ENCODE data around the gene CHST6. TPM values are rescaled to one million over a fixed set of nuclear protein-coding genes. Genes with fewer than 3 reads are reported as not detected.

Gene CHST6
- total and polyA plus RNA-seq, 2 of the 8 experiments (the other 6 are each of a cell fraction or from before 2014, with no cell fraction given) = 18.2 to 25.4 TPM

DNA sequence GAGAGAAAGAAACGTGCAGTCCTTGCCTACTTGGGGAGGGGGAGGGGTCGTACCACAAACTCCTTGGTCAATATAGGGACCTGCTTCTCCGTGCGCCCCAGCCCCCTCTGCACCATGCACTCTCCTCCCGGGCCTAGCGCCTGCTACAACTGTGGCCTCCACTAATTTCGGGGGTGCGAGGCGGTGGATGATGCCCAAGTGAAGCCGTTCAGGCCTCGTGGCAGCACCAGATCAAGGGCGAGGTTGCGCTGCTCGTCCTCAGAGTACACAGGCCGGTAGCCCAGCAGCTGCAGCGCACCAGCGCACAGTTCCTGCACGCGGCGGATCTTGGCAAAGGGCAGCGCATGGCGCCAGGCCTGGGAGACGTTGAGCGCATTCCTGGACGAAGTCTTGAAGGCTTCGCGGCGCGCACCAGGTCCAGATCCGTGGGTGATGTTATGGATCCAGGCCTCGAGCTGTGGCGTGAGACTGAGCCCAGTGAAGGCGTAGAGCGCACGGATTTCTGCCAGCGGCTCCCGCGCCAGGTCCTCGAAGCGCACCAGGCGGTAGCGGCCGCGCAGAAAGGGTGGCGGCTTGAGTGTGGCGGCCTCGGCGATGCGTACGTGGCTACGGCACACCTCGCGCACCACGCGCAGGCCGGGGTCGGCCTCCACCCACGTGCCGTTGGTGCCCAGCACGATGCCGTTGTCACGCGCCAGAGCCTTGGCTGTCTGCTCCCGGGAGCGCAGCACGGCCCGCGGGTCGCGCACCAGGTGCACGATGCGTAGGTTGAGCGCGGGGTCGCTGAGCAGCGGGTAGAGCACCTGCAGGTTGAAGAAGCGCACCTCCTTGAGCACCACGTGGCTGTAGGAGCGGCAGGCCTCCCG is 16.5 kb downstream of the CHST6 start (continued):
- TF ChIP-seq HDAC2 (IDR thresholded peaks at IDR 0.05; ENCODE audit: borderline replicate concordance in 1 of 2, low read depth in 2 of 2, low read length in 2 of 2) = no peak
- TF ChIP-seq GTF2F1 (IDR thresholded peaks at IDR 0.05; ENCODE audit: borderline replicate concordance, low read depth, low read length) = no peak
- TF ChIP-seq, protein P1, sequence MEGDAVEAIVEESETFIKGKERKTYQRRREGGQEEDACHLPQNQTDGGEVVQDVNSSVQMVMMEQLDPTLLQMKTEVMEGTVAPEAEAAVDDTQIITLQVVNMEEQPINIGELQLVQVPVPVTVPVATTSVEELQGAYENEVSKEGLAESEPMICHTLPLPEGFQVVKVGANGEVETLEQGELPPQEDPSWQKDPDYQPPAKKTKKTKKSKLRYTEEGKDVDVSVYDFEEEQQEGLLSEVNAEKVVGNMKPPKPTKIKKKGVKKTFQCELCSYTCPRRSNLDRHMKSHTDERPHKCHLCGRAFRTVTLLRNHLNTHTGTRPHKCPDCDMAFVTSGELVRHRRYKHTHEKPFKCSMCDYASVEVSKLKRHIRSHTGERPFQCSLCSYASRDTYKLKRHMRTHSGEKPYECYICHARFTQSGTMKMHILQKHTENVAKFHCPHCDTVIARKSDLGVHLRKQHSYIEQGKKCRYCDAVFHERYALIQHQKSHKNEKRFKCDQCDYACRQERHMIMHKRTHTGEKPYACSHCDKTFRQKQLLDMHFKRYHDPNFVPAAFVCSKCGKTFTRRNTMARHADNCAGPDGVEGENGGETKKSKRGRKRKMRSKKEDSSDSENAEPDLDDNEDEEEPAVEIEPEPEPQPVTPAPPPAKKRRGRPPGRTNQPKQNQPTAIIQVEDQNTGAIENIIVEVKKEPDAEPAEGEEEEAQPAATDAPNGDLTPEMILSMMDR (IDR thresholded peaks at IDR 0.05; ENCODE audit: control extremely low read depth in 1 of 3, insufficient read depth in 1 of 3, low read depth in 1 of 3, low read length in 3 of 3) = no peak
- TF ChIP-seq EGR1 (IDR thresholded peaks at IDR 0.05; ENCODE audit: borderline replicate concordance, low read depth, low read length) = no peak
